ENCODE results near the gene FBXL20.

GRCh38 chr17:39236450-39236927 is 164.9 kb downstream of the FBXL20 start:
- TF ChIP-seq ZNF830 (tag by site-specific recombination; IDR thresholded peaks at IDR 0.05; ENCODE audit: low read depth) (no peak), ZNF394 (tag by site-specific recombination; IDR thresholded peaks at IDR 0.05; ENCODE audit: borderline replicate concordance) (no peak), ZNF248 (tag by site-specific recombination; IDR thresholded peaks at IDR 0.05) (no peak), ZNF16 (tag by site-specific recombination; IDR thresholded peaks at IDR 0.05; ENCODE audit: low read depth) (no peak)
- TF ChIP-seq, protein P1, sequence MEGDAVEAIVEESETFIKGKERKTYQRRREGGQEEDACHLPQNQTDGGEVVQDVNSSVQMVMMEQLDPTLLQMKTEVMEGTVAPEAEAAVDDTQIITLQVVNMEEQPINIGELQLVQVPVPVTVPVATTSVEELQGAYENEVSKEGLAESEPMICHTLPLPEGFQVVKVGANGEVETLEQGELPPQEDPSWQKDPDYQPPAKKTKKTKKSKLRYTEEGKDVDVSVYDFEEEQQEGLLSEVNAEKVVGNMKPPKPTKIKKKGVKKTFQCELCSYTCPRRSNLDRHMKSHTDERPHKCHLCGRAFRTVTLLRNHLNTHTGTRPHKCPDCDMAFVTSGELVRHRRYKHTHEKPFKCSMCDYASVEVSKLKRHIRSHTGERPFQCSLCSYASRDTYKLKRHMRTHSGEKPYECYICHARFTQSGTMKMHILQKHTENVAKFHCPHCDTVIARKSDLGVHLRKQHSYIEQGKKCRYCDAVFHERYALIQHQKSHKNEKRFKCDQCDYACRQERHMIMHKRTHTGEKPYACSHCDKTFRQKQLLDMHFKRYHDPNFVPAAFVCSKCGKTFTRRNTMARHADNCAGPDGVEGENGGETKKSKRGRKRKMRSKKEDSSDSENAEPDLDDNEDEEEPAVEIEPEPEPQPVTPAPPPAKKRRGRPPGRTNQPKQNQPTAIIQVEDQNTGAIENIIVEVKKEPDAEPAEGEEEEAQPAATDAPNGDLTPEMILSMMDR (tag by site-specific recombination; IDR thresholded peaks at IDR 0.05), result no peak

Data from HEK293 (cell line).